ENCODE results near the gene CD4. TPM values are rescaled to one million over a fixed set of nuclear protein-coding genes. Genes with fewer than 3 reads are reported as not detected.

The CD4 gene
- total RNA-seq, 1 experiment from 2014 or later = not detected

GRCh38 chr12:6846316-6846869, 57.1 kb downstream of the CD4 start:
- no peak for TF ChIP-seq CTCF (IDR thresholded peaks at IDR 0.05; ENCODE audit: insufficient read depth in 1 of 2, low read depth in 1 of 2, low read length in 1 of 2, severe bottlenecking in 1 of 2, unreplicated experiment in 1 of 2)
- BruUV-seq (replicated peaks) = no TSS peak
- POLR2A ChIA-PET = no interaction called here
- CTCF ChIA-PET = interaction anchor here (0.5 kb wide), 1 partner anchor 178 kb away, joined by 3 read pairs; no protein-coding TSS in a partner anchor
- H3K4me3 ChIP-seq (ENCODE audit: low read depth, low read length) = no peak overlapping the region
- no peaks in the 10 kb centered on the region for H3K9me3 ChIP-seq
- intact Hi-C loops (cut with micrococcal nuclease; ENCODE audit: unreplicated experiment) = no loop called here
- H3K4me3 Mint-ChIP-seq (ENCODE audit: unreplicated experiment) = no peak overlapping the region
- peaks cover 18% of the 10 kb centered on the region for H3K4me1 ChIP-seq
- H3K4me1 Mint-ChIP-seq (ENCODE audit: low read depth, unreplicated experiment) = peaks cover 17% of the 10 kb centered on the region
- peaks cover 73% of the 10 kb centered on the region for H3K36me3 Mint-ChIP-seq (ENCODE audit: insufficient read depth, unreplicated experiment)
- no peaks in the 10 kb centered on the region for H3K9me3 Mint-ChIP-seq (ENCODE audit: unreplicated experiment)
- no peaks in the 10 kb centered on the region for H3K27me3 Mint-ChIP-seq (ENCODE audit: insufficient read depth, unreplicated experiment)
- DNase-seq = no peak
- peaks cover 7% of the 10 kb centered on the region; the same call in 1 of the 2 replicates for H3K36me3 ChIP-seq (ENCODE audit: control insufficient read depth, insufficient read depth, low read length)
- H3K27ac Mint-ChIP-seq (ENCODE audit: unreplicated experiment) = no peak overlapping the region
- H3K27me3 ChIP-seq (replicated peaks; ENCODE audit: control insufficient read depth, insufficient read depth, low read length) = no peaks in the 10 kb centered on the region

- no peak for DNase-seq
- ChIA-PET POLR2A (no interaction called here), CTCF (interaction anchor here (0.7 kb wide), 1 partner anchor 23 kb away, joined by 3 read pairs; no protein-coding TSS in a partner anchor)
- TF ChIP-seq CTCF (IDR thresholded peaks at IDR 0.05; ENCODE audit: insufficient read depth in 1 of 2, low read depth in 1 of 2, low read length in 1 of 2, severe bottlenecking in 1 of 2, unreplicated experiment in 1 of 2) = no peak
- Histone ChIP-seq H3K36me3 (ENCODE audit: control insufficient read depth, insufficient read depth, low read length) (peaks cover 7% of the 10 kb centered on the region; the same call in 1 of the 2 replicates), H3K4me1 (peaks cover 9% of the 10 kb centered on the region), H3K4me3 (ENCODE audit: low read depth, low read length) (no peak overlapping the region), H3K9me3 (no peaks in the 10 kb centered on the region), H3K27me3 (replicated peaks; ENCODE audit: control insufficient read depth, insufficient read depth, low read length) (no peaks in the 10 kb centered on the region)
- BruUV-seq (replicated peaks) = no TSS peak
- Mint-ChIP-seq H3K4me3 (ENCODE audit: unreplicated experiment) (no peak overlapping the region), H3K27me3 (ENCODE audit: insufficient read depth, unreplicated experiment) (no peaks in the 10 kb centered on the region), H3K27ac (ENCODE audit: unreplicated experiment) (no peak overlapping the region), H3K36me3 (ENCODE audit: insufficient read depth, unreplicated experiment) (peaks cover 83% of the 10 kb centered on the region), H3K9me3 (ENCODE audit: unreplicated experiment) (no peaks in the 10 kb centered on the region), H3K4me1 (ENCODE audit: low read depth, unreplicated experiment) (peaks cover 17% of the 10 kb centered on the region)
- intact Hi-C loops (cut with micrococcal nuclease; ENCODE audit: unreplicated experiment) = no loop called here
Measured at GRCh38 chr12:6847676-6848075, 58.3 kb downstream of the CD4 start.

- H3K36me3 Mint-ChIP-seq (ENCODE audit: insufficient read depth, unreplicated experiment) = peaks cover 81% of the 10 kb centered on the region
- Histone ChIP-seq H3K4me1 (peaks cover 13% of the 10 kb centered on the region), H3K27me3 (replicated peaks; ENCODE audit: control insufficient read depth, insufficient read depth, low read length) (no peaks in the 10 kb centered on the region), H3K9me3 (no peaks in the 10 kb centered on the region), H3K36me3 (ENCODE audit: control insufficient read depth, insufficient read depth, low read length) (peaks cover 7% of the 10 kb centered on the region; the same call in 1 of the 2 replicates), H3K4me3 (ENCODE audit: low read depth, low read length) (no peak overlapping the region)
- intact Hi-C loops (cut with micrococcal nuclease; ENCODE audit: unreplicated experiment) = no loop called here
- no peak for TF ChIP-seq CTCF (IDR thresholded peaks at IDR 0.05; ENCODE audit: insufficient read depth in 1 of 2, low read depth in 1 of 2, low read length in 1 of 2, severe bottlenecking in 1 of 2, unreplicated experiment in 1 of 2)
- H3K4me3 Mint-ChIP-seq (ENCODE audit: unreplicated experiment) = peak overlapping the region; percentile 94
- H3K27ac Mint-ChIP-seq (ENCODE audit: unreplicated experiment) = peak overlapping the region; percentile 95
- BruUV-seq (replicated peaks) = no TSS peak
- no peak for DNase-seq
- H3K27me3 Mint-ChIP-seq (ENCODE audit: insufficient read depth, unreplicated experiment) = no peaks in the 10 kb centered on the region
- no peaks in the 10 kb centered on the region for H3K9me3 Mint-ChIP-seq (ENCODE audit: unreplicated experiment)
- ChIA-PET POLR2A (no interaction called here), CTCF (no interaction called here)
- peaks cover 27% of the 10 kb centered on the region for H3K4me1 Mint-ChIP-seq (ENCODE audit: low read depth, unreplicated experiment)
Measured at GRCh38 chr12:6849427-6849826, 60.1 kb downstream of the CD4 start.
